ENCODE data around the gene MED31.

DNA sequence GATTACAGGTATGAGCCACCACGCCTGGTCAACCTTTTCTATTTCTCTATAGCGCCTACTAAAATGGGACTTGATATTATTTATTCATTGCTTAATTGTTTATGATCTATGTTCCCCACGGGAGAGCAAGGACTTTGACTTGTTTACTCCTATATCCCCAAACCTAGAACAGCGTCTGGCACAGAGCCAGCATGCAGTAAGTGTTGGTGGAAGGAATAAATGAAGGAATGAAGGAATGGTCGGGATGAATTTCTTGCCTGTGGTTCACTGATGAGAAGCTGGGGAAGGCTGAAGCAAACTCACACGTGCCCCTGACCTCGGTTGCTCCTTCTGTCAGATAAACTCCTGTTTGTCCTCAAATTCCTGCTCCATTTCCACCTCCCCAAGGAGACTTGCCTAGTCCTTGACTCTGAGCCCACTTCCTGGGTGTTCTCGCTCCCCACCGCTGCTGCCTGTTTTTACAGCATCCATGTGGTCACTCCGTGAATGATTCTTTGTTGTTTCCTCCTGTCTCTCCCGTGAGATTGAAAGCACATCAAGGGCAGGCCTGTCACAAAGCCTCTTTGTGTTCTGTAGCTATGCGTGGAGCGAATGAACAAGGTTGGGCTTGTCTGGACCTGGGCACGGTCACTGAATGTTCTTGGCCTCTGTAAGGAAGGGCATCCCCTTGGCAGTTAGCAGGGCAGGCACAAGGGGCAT, 17.5 kb upstream of the MED31 start:
- TF ChIP-seq, protein P1, sequence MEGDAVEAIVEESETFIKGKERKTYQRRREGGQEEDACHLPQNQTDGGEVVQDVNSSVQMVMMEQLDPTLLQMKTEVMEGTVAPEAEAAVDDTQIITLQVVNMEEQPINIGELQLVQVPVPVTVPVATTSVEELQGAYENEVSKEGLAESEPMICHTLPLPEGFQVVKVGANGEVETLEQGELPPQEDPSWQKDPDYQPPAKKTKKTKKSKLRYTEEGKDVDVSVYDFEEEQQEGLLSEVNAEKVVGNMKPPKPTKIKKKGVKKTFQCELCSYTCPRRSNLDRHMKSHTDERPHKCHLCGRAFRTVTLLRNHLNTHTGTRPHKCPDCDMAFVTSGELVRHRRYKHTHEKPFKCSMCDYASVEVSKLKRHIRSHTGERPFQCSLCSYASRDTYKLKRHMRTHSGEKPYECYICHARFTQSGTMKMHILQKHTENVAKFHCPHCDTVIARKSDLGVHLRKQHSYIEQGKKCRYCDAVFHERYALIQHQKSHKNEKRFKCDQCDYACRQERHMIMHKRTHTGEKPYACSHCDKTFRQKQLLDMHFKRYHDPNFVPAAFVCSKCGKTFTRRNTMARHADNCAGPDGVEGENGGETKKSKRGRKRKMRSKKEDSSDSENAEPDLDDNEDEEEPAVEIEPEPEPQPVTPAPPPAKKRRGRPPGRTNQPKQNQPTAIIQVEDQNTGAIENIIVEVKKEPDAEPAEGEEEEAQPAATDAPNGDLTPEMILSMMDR (IDR thresholded peaks at IDR 0.05; ENCODE audit: insufficient read depth, low read depth, low read length), result no peak
- TF ChIP-seq EZH2 (IDR thresholded peaks at IDR 0.05; ENCODE audit: insufficient read depth, low read length), result no peak

Data from astrocyte (in vitro differentiated cells and primary cell).